ENCODE data around the gene MPST.

GRCh38 chr22:37045958-37046357, 26.4 kb downstream of the MPST start:
- TF ChIP-seq, protein P1, sequence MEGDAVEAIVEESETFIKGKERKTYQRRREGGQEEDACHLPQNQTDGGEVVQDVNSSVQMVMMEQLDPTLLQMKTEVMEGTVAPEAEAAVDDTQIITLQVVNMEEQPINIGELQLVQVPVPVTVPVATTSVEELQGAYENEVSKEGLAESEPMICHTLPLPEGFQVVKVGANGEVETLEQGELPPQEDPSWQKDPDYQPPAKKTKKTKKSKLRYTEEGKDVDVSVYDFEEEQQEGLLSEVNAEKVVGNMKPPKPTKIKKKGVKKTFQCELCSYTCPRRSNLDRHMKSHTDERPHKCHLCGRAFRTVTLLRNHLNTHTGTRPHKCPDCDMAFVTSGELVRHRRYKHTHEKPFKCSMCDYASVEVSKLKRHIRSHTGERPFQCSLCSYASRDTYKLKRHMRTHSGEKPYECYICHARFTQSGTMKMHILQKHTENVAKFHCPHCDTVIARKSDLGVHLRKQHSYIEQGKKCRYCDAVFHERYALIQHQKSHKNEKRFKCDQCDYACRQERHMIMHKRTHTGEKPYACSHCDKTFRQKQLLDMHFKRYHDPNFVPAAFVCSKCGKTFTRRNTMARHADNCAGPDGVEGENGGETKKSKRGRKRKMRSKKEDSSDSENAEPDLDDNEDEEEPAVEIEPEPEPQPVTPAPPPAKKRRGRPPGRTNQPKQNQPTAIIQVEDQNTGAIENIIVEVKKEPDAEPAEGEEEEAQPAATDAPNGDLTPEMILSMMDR (IDR thresholded peaks at IDR 0.05), result peak in 5 of 6 experiments; percentile 24 to 50 (median 45)
- TF ChIP-seq POLR2A (IDR thresholded peaks at IDR 0.05), result no peak
